ENCODE results near the gene KSR1.
"Not testable (repeated sequence)": the region's sequence is repeated elsewhere in the genome, so short reads cannot be mapped to it uniquely, and the experiment has no call there.

KSR1 gene

GRCh38 chr17:27669136-27669535 is 212.9 kb downstream of the KSR1 start:
- DNase-seq, result no peak

DNA sequence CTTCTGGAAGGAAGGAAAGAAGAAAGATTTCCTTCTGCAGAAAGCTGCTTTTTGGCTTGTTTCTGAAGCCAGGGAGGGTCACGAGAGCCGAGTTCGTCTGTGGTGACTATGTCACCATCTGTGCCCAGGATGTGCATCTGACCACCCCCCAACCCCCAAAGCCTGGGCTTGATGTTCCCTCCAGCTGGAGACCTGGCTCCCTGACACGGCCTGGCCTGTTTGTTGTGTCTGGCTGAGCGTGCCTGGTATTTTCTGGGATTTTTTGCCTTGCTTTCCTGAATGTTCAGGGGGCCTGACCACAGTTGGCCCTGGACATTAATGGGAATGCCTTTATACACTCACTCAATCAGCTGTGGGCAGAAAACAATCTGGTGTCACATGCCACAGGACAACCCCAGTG is 213.6 kb downstream of the KSR1 start:
- DNase-seq, result no peak

DNA sequence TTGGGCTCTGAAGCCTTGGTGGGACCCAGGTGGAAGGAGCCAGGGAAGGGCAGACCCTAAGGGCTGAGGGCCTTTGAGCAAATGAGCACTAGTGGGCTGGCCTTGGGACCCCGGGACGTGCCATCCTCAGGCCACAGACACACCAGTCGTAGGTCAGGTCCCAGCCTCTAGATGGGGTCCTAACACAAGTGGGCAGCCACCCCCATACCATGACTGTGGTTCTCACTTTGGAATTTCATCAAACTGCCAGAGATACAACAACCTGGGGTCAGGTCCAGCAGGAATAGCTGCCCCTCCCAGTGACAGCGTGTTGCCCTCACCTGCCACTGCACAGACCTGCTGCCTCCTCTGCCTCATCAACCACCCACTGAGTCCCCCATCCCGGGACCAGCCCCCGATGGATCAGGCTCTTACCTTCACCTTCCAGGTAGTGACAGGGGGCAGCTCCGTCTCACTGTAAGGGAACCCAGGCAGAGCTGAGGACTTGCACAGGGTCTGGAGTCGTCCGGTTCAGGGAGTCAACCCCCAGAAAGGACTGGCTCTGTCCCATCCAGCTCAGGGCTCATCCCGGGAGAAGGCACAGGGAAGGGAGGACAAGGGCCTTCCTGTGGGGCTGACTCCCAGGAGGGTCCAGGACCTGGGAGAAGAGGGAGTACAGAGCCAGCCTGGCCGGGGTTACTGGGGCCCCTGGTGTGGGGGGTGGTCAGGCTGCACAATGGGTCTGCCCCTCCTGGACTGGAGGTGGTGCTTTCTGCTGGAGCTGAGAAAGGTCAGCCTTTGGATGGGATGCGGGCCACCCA is 214.7 kb downstream of the KSR1 start:
- DNase-seq, result no peak

DNA sequence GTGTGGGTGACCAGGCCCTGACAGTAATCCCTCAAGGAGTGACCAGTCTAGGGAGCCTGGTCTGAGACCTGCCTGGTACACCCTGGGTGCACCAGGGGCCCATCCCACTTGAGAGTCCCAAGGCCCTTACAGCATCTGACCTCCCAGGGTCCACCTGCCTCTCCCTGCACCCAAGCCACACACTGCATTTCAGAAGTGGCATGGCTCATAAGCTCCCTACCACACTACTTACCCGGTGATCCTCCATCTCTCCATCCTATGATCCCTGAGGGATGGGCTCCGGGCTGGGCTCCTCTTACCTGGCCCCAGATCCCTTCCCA is 215.3 kb downstream of the KSR1 start:
- DNase-seq, result no peak

- not testable (repeated sequence) for DNase-seq
These were observed 215.8 kb downstream of the KSR1 start for GRCh38 chr17:27671977-27672480.

GRCh38 chr17:27674335-27674734 is 218.1 kb downstream of the KSR1 start:
- no peak for DNase-seq
